ENCODE data around the gene GRID2. TPM values are rescaled to one million over a fixed set of nuclear protein-coding genes. Genes with fewer than 3 reads are reported as not detected.
"Not testable (repeated sequence)": the region's sequence is repeated elsewhere in the genome, so short reads cannot be mapped to it uniquely, and the experiment has no call there.

Gene GRID2
- total RNA-seq = 0.05 TPM

GRCh38 chr4:92303621-92304027, at the start of gene GRID2:
Gene GRID2, plus strand, starts transcription at chr4:92303966.
- DNase-seq (ENCODE audit: low spot score) = no peak

DNA sequence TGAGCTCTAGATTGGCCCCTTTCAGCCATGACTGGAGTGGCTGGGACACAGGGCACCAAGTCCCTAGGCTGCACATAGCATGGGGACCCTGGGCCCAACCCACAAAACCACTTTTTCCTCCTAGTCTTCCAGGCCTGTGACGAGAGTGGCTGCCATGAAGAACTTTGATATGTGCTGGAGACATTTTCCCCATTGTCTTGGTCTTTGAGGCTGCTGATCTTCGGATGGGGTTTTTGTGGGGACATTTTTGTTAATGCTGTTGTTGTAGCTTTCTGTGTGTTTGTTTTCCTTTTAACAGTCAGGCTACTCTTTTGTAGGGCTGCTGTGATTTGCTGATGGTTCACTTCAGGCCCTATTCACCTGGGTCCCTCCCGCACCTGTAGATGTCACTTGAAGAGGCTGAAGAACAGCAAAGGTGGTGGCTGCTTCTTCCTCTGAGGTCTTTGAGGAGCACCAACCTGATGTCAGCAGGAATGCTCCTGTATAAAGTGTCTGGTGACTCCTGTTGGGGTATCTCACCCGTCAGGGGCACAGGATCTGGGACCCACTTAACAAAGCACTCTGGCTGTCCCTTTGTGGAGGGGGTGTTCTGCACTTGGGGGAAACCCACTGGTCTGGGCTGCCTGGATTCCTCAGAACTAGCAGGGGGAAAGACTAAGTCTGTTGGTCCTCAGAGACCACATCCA, 49.6 kb upstream of the GRID2 start:
- DNase-seq (ENCODE audit: low spot score) = no peak

- no peak for DNase-seq (ENCODE audit: low spot score)
These were observed 48.9 kb upstream of the GRID2 start for GRCh38 chr4:92254767-92255442.

- no peak for DNase-seq (ENCODE audit: low spot score)
These were observed 47.9 kb upstream of the GRID2 start for GRCh38 chr4:92255920-92256244.

DNA sequence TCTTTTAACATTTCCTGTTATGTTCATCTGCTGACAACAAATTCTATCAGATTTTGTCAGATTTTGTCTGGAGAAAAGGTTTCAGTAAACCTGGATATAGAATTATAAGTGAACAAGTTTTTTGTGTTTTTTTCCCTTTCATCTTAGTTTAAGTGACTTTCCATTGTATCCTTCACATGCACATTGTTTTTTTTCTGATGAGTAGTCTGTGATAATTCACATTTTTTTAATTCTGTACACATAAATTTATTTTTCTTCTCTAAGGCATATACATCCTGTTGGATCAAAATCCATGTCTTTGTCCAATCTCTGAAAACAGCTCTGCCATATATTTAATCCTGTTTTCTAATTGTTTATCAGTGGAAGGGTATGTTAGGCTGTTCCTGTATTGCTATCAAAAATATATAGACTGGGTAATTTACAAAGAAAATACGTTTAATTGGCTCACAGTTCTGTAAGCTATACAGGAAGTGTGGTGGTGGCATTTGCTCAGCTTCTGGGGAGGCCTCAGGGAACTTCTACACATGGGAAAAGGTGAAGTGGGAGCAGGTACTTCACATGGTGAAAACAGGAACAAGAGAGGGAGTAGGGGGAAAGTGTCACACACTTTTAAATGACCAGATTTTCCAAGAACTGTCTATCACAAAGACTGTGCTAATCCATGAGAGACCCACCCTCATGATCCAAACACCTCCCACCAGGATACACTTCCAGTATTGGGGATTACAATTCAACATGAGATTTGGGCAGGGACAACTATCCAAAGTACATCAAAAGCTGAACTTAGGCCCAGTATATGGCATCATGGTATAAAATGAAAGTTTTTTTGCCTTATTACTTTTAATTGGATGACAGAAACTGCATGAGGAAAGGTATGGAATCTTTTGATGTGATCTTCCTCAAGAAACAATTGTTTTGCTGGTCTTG, 45.6 kb upstream of the GRID2 start:
- DNase-seq (ENCODE audit: low spot score) = no peak

GRCh38 chr4:92261256-92261655, 42.5 kb upstream of the GRID2 start:
- DNase-seq (ENCODE audit: low spot score) = no peak

GRCh38 chr4:92262371-92262770, 41.4 kb upstream of the GRID2 start:
- no peak for DNase-seq (ENCODE audit: low spot score)

DNA sequence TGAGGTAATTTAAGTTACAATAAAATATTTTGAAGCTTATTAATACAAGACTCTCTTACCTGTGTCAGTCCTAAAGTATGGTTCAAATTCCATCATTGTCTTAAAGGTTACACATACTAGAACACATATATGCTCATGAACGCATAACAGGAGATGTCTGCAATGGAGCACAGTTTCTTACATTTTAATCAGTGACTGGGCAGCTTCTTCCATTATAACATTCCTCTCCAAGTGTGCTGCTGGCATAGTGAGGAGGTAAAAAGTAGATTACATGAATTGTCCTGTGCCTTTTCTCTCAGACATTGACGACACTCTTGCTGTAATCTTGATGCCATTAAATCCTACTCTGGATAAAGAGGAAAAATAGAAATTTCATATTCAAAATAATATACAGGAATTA, 40.8 kb upstream of the GRID2 start:
- no peak for DNase-seq (ENCODE audit: low spot score)

GRCh38 chr4:92263575-92263974, 40.2 kb upstream of the GRID2 start:
- no peak for DNase-seq (ENCODE audit: low spot score)

GRCh38 chr4:92264163-92264562, 39.6 kb upstream of the GRID2 start:
- no peak for DNase-seq (ENCODE audit: low spot score)

DNA sequence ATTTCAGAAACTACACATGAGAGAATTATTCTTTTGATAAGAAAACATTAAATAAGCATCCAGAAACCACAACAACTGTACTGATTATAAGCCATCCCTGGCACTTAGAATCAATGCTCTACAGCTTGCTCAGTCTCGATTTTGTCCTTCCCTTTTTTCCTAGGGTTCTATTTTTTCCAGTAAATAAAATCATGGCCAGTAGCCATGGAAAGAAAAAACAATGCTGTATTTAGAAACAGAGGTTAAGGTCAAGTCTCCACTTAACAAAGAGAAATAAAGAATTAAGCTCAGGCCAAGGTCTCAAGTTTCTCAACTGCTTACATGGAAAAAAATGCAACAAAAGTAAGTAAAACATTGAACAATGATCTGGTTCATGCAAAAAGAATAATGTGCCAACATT, 38.7 kb upstream of the GRID2 start:
- DNase-seq (ENCODE audit: low spot score) = no peak

DNA sequence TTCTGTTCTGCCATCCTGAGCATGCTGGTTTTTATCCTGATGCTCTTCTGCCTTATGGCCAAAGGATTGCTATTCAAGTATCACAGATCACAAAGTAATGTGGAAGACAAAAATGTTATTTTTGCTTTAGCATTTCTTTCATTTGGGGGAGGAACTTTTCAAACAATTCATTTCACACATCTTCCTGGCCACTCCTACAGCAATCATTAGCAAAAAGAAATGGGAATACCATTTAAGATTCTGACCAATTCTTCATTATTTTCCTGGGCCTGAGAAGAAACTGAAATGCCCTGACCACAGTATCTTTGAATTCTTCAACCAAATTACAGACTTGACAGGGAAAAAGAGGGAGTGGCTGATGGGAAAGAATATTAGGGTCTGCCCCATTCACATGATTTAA, 38.0 kb upstream of the GRID2 start:
- DNase-seq (ENCODE audit: low spot score) = no peak

GRCh38 chr4:92266521-92266920, 37.2 kb upstream of the GRID2 start:
- DNase-seq (ENCODE audit: low spot score) = no peak

- no peak for DNase-seq (ENCODE audit: low spot score)
These were observed 35.1 kb upstream of the GRID2 start for GRCh38 chr4:92268642-92269041.

- no peak for DNase-seq (ENCODE audit: low spot score)
These were observed 32.9 kb upstream of the GRID2 start for GRCh38 chr4:92270908-92271307.

DNA sequence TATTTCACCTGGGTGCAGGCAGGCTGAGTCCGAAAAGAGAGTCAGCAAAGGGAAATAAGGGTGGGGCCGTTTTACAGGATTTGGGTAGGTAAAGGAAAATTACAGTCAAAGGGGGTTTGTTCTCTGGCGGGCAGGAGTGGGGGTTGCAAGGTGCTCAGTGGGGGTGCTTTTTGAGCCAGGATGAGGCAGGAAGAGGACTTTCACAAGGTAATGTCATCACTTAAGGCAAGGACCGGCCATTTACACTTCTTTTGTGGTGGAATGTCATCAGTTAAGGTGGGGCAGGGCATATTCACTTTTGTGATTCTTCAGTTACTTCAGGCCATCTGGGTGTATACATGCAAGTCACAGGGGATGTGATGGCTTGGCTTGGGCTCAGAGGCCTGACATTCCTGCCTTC, 32.2 kb upstream of the GRID2 start:
- not testable (repeated sequence) for DNase-seq (ENCODE audit: low spot score)

GRCh38 chr4:92277057-92277881, 26.5 kb upstream of the GRID2 start:
- DNase-seq (ENCODE audit: low spot score) = not testable (repeated sequence)

- no peak for DNase-seq (ENCODE audit: low spot score)
These were observed 24.5 kb upstream of the GRID2 start for GRCh38 chr4:92279296-92279695.

DNA sequence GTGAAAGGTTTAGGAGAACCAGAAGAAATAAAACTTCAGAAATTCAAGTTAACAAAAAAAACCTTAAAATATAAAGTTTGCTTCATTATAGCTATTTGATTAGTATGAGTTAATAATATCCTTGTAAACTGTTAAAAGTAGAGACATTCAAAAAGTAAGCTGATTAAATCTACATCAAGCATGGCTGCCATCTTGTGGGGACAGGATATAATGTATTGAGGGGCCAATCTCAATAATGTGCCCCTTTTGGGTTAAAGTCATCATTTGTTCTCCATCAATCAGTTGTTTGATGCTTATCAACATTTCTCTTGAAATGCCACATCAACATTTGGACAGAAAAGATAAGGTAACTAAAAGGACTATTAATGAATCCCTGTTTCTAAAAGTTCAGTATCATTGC, 4.6 kb upstream of the GRID2 start:
- no peak for DNase-seq (ENCODE audit: low spot score)

- no peak for DNase-seq (ENCODE audit: low spot score)
These were observed 355 bp downstream of the GRID2 start for GRCh38 chr4:92304121-92304520.

GRCh38 chr4:92304606-92305005, 840 bp downstream of the GRID2 start:
- no peak for DNase-seq (ENCODE audit: low spot score)

All from ureter (tissue), 1 donor.